Colonic mucosa (tissue), 4 donors: ENCODE data around the gene DEGS2. TPM values are rescaled to one million over a fixed set of nuclear protein-coding genes. Genes with fewer than 3 reads are reported as not detected.

ENCODE experiments used
- DNase-seq: peaks from one replicate; pipeline ENCODE4 v3.0.0-alpha.2; 2020
- H3K27ac ChIP-seq: fragments of 200-600 bp; one replicate; pipeline ENCODE4 v1.8.0; 2021
- H3K27me3 ChIP-seq: fragments of 200-600 bp; one replicate; pipeline ENCODE4 v1.8.0; 2021
- H3K36me3 ChIP-seq: fragments of 200-600 bp; one replicate; pipeline ENCODE4 v1.8.0; 2021
- H3K4me1 ChIP-seq: fragments of 200-600 bp; one replicate; pipeline ENCODE4 v1.8.0; 2021; ENCODE audit warnings: mild to moderate bottlenecking
- H3K4me3 ChIP-seq: fragments of 200-600 bp; one replicate; pipeline ENCODE4 v1.8.0; 2021
- H3K9ac ChIP-seq, 2 donors: one replicate each; pipeline ENCODE4 v1.7.0; 2013; ENCODE audit warnings: control low read depth in 2 of 2, low read depth in 2 of 2, low read length in 2 of 2
- H3K9me3 ChIP-seq: fragments of 200-600 bp; one replicate; pipeline ENCODE4 v1.8.0; 2021
- CTCF ChIP-seq: fragments of 200-600 bp; IDR thresholded peaks from one replicate; pipeline ENCODE4 v1.8.0; 2022; ENCODE audit warnings: antibody characterized with exemption, mild to moderate bottlenecking
- intact Hi-C: fragments of 100-400 bp; cut with DNase I; formaldehyde crosslinking; loops from one replicate; pipeline ENCODE4 v1.14.1; 2022
- total RNA-seq, 2 donors: library from RNA; stranded (reverse); fragmentation: NEBNext Ultra II Directional in 1 of 2; extraction: Animal tissue kit (Norgen Biotek cat#: 25700) in 1 of 2; gene quantifications; one replicate each; pipeline ENCODE4 v1.2.1, GENCODE V29; 2021
- donor health status: healthy.
- donor health status: DM: no; HTN: no; CAD: no.
- donor health status: DM: no; HTN: no; CAD: no.

Gene DEGS2
- total RNA-seq, 2 donors from 2014 or later: 37.0 to 54.3 TPM

DNA sequence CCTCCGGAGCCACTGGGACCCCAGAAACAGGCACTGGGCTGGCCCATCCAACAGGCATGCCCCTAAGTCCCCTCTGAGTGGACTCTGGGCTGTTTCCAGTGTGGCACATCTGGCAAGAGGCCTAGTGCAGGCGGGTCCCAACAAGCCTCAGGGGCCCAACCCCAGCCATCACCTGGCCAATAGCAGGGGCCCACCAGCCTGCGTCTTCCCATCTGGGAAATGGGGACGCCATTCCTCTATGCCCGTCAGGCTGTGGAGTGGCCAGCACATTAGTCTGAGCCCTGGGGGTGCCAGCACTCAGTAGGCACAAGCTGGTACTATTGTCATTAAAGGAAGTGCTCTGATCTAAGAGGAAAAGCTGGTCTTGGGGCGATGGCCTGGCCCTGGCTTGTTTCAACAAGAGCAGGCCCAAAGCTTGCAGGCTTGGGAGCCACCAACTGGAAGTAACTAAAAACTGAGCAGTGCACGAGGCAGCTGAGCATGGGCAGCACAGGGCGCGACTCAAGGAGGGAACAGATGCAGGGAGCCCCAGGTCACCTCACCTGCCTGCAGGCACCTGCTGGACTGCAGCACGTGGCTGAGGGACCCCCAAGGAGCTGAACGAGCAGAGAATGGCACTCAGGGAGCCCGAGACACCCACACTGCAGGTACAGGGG, 8.4 kb downstream of the DEGS2 start:
- Histone ChIP-seq H3K36me3 (no peaks in the 10 kb centered on the region), H3K4me1 (peaks cover 19% of the 10 kb centered on the region), H3K9me3 (no peaks in the 10 kb centered on the region), H3K27me3 (no peaks in the 10 kb centered on the region), H3K4me3 (no peak overlapping the region), H3K9ac (peak overlapping the region; percentile 19 to 74), H3K27ac (peak overlapping the region; percentile 36)
- no peak for TF ChIP-seq CTCF
- intact Hi-C loops: no loop called here
- peak; percentile 58 for DNase-seq

- intact Hi-C loops: no loop called here
- H3K4me1 ChIP-seq: peaks cover 29% of the 10 kb centered on the region
- no peaks in the 10 kb centered on the region for H3K36me3 ChIP-seq
- DNase-seq: peak; percentile 86
- H3K9ac ChIP-seq: peak overlapping the region; percentile 52 to 74
- no peaks in the 10 kb centered on the region for H3K27me3 ChIP-seq
- TF ChIP-seq CTCF: no peak
- no peak overlapping the region for H3K4me3 ChIP-seq
- H3K27ac ChIP-seq: peak overlapping the region; percentile 5
- H3K9me3 ChIP-seq: no peaks in the 10 kb centered on the region
Observed at GRCh38 chr14:100149851-100150611, 9.4 kb downstream of the DEGS2 start.

DNA sequence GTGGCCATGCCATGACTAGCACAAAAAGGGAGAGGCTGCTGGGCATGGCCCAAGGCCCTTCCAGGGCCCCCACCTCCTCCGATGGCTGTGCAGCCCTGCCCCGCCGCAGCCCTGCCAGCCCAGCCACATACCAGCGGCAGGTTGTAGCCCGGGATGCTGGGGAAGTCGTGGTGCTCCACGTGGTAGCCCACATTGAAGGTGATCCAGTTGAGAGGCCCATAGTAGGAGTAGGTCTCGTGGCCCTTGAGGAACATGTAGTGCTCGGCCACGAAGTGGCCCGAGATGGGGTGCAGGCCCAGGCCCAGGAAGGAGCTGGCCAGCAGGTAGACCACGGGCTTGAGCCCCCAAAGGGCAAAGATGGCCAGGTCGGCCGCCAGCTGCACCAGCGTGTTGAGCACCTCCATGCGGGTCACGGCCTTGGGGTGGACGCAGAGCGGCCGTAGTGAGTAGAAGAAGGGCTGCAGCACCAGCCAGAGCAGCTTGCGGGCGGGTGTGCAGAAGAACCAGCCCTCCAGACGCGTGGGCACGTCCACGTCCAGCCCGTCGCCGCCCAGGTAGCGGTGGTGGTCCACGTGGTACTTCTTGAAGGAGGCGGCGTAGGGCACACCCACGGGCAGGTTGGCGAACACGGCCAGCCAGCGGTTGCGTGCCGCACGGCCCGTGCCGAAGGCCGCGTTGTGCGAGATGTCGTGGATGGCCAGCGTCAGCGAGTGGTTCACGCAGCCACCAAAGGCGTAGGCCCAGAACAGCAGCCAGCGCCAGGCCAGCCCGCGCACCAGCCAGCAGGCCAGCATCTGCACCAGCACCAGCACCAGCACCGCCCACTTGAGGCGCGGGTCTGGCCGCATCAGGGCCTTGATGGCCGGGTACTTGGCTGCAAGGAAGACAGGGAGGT, 10.4 kb downstream of the DEGS2 start:
- no peaks in the 10 kb centered on the region for H3K36me3 ChIP-seq
- intact Hi-C loops: no loop called here
- H3K27me3 ChIP-seq: no peaks in the 10 kb centered on the region
- H3K4me3 ChIP-seq: no peak overlapping the region
- no peak overlapping the region for H3K27ac ChIP-seq
- no peaks in the 10 kb centered on the region for H3K9me3 ChIP-seq
- H3K4me1 ChIP-seq: peaks cover 38% of the 10 kb centered on the region
- H3K9ac ChIP-seq: peak overlapping the region; percentile 52 to 93
- TF ChIP-seq CTCF: no peak
- no peak for DNase-seq

DNA sequence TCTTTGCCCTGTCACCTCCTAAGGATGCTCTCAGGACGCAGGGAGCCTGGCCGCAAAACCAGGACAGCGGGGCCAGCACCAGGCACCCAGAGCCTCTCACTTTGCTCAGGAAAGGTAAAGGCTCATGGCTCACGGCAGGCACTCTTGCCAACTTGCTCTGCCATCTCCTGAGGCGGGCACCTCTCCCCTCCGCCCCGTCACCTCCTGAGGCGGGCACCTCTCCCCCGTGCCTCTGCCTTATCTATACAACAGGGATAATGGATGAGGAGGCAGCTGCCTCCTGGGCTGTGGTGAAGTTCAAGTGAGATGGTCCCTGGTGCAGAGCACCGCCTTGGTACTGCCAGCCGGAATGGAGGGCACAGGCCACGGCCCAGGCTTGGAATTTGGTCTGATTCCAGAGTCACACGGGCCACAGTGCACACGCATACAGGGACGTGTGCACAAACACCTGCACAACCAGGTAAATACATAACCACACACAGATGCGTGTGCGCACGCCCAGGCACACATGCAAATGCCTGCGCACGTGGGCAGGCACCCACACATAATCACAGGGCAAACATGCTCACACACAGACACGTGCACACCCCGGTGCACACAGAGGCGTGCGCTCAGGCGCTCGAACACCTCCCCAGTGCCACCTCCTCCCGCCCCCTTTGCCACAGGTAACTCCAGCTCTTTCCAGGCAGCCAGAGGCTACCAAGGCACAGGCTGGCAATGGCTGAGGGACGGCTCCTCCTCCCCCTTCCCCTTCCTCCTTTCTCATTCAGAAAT, 11.6 kb downstream of the DEGS2 start:
- intact Hi-C loops: no loop called here
- no peak overlapping the region for H3K27ac ChIP-seq
- H3K36me3 ChIP-seq: no peaks in the 10 kb centered on the region
- H3K4me1 ChIP-seq: peaks cover 43% of the 10 kb centered on the region
- DNase-seq: no peak
- H3K9ac ChIP-seq: peak overlapping the region; percentile 29 to 93
- no peaks in the 10 kb centered on the region for H3K27me3 ChIP-seq
- no peak for TF ChIP-seq CTCF
- no peak overlapping the region for H3K4me3 ChIP-seq
- no peaks in the 10 kb centered on the region for H3K9me3 ChIP-seq
